Activated naive CD8-positive, alpha-beta T cell treated with anti-CD3 and anti-CD28 coated beads, Interleukin-2, amount 50 U/mL, for 24 hours (primary cell): ENCODE measurements around the gene EHBP1L1.
A peak's percentile ranks its signal among the peaks of the same experiment; 100 is the strongest.

Source experiments
- ATAC-seq: fragments of 150-1000 bp; cut with Tn5 transposase; one replicate; pipeline ENCODE4 v1.10.0; 2021
- DNase-seq: peaks from one replicate; pipeline ENCODE4 v3.0.0; 2021
- H3K27ac Mint-ChIP-seq: one replicate; pipeline ENCODE4 v1.8.0; 2021; ENCODE audit warnings: mild to moderate bottlenecking, mixed read lengths
- H3K27me3 Mint-ChIP-seq: one replicate; pipeline ENCODE4 v1.8.0; 2021; ENCODE audit warnings: mixed read lengths
- H3K36me3 Mint-ChIP-seq: one replicate; pipeline ENCODE4 v1.8.0; 2021; ENCODE audit warnings: low read depth, mixed read lengths
- H3K4me1 Mint-ChIP-seq: one replicate; pipeline ENCODE4 v1.8.0; 2021; ENCODE audit warnings: mixed read lengths
- H3K4me3 Mint-ChIP-seq: one replicate; pipeline ENCODE4 v1.8.0; 2021; ENCODE audit warnings: mild to moderate bottlenecking, moderate library complexity, mixed read lengths
- H3K9me3 Mint-ChIP-seq: one replicate; pipeline ENCODE4 v1.8.0; 2021; ENCODE audit warnings: mixed read lengths

The EHBP1L1 gene

DNA sequence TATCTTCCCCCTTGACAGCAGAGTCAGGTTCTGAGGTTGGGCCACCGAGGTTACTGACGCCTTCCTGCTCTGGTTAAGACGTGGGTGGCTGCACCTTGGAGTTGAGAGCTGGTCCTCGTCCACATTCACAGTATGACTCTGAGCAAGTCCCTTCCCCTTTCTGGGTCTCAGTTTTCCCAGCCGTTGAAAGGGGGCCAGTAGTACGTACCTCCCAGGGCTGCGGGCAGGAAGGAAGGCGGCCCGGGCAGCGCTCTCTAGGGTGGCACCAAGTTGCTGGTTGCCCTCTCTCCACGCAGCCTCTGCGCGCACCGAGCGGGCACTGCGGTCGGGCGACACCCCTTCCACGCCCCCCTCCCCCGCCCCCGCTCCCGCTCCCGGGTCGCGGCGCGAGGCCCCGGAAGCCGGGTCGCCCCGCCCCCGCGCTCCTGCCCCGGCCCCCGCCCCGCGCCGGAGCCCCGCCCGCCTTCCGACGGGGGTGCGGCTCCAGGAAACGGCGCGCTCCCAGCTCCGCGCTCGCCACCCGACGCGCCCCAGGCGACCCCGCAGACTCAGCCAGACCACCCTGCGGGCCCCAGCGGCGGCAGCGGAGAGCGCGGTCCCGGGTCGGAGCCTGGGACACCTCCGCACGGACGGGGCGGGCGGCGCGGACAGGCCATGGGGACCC lies at the start of gene EHBP1L1:
Gene EHBP1L1 (plus strand): TSS at position 486 of the 664 bp plus-strand sequence. CDS start 250 bp downstream, outside the sequence.
- Mint-ChIP-seq H3K36me3 (peaks cover 21% of the 10 kb centered on the region), H3K27ac (peak within 1 kb of the TSS; percentile 91), H3K9me3 (no peaks in the 10 kb centered on the region), H3K4me3 (peak within 1 kb of the TSS; percentile 86), H3K27me3 (no peaks in the 10 kb centered on the region), H3K4me1 (peaks cover 53% of the 10 kb centered on the region)
- DNase-seq (peak; percentile 78), ATAC-seq (peak; percentile 47)

- Mint-ChIP-seq H3K9me3 (no peaks in the 10 kb centered on the region), H3K4me3 (peak overlapping the region; percentile 87), H3K27ac (no peak overlapping the region), H3K36me3 (peaks cover 21% of the 10 kb centered on the region), H3K27me3 (no peaks in the 10 kb centered on the region), H3K4me1 (peaks cover 46% of the 10 kb centered on the region)
- no peak for ATAC-seq
- DNase-seq = no peak
Observed at GRCh38 chr11:65526744-65527143, 49.1 kb upstream of the EHBP1L1 start.

GRCh38 chr11:65528819-65529350 lies 47.0 kb upstream of the EHBP1L1 start:
- no peak for ATAC-seq
- H3K4me1 Mint-ChIP-seq = peaks cover 27% of the 10 kb centered on the region
- peak overlapping the region; percentile 61 for H3K27ac Mint-ChIP-seq
- H3K27me3 Mint-ChIP-seq = no peaks in the 10 kb centered on the region
- H3K36me3 Mint-ChIP-seq = peaks cover 25% of the 10 kb centered on the region
- H3K4me3 Mint-ChIP-seq = no peak overlapping the region
- DNase-seq = no peak
- no peaks in the 10 kb centered on the region for H3K9me3 Mint-ChIP-seq

- Mint-ChIP-seq H3K9me3 (no peaks in the 10 kb centered on the region), H3K4me3 (no peak overlapping the region), H3K27me3 (no peaks in the 10 kb centered on the region), H3K27ac (peak overlapping the region; percentile 9), H3K36me3 (peaks cover 28% of the 10 kb centered on the region), H3K4me1 (peaks cover 19% of the 10 kb centered on the region)
- ATAC-seq (no peak), DNase-seq (no peak)
Observed at GRCh38 chr11:65529475-65530156, 46.2 kb upstream of the EHBP1L1 start.

- no peaks in the 10 kb centered on the region for H3K9me3 Mint-ChIP-seq
- peaks cover 19% of the 10 kb centered on the region for H3K4me1 Mint-ChIP-seq
- ATAC-seq (peak; percentile 68), DNase-seq (no peak)
- H3K4me3 Mint-ChIP-seq = no peak overlapping the region
- H3K27ac Mint-ChIP-seq = peak overlapping the region; percentile 9
- peaks cover 30% of the 10 kb centered on the region for H3K36me3 Mint-ChIP-seq
- no peaks in the 10 kb centered on the region for H3K27me3 Mint-ChIP-seq
Observed at GRCh38 chr11:65530157-65530496, 45.7 kb upstream of the EHBP1L1 start.

GRCh38 chr11:65532388-65533064 lies 43.3 kb upstream of the EHBP1L1 start:
- ATAC-seq (no peak), DNase-seq (no peak)
- no peaks in the 10 kb centered on the region for H3K27me3 Mint-ChIP-seq
- peaks cover 11% of the 10 kb centered on the region for H3K4me1 Mint-ChIP-seq
- no peak overlapping the region for H3K27ac Mint-ChIP-seq
- no peak overlapping the region for H3K4me3 Mint-ChIP-seq
- no peaks in the 10 kb centered on the region for H3K9me3 Mint-ChIP-seq
- H3K36me3 Mint-ChIP-seq = peaks cover 30% of the 10 kb centered on the region

GRCh38 chr11:65535102-65535501 lies 40.8 kb upstream of the EHBP1L1 start:
- no peaks in the 10 kb centered on the region for H3K27me3 Mint-ChIP-seq
- H3K4me1 Mint-ChIP-seq = peaks cover under 1% of the 10 kb centered on the region
- no peaks in the 10 kb centered on the region for H3K9me3 Mint-ChIP-seq
- no peak overlapping the region for H3K27ac Mint-ChIP-seq
- H3K36me3 Mint-ChIP-seq = peaks cover 25% of the 10 kb centered on the region
- DNase-seq (no peak), ATAC-seq (no peak)
- no peak overlapping the region for H3K4me3 Mint-ChIP-seq

GRCh38 chr11:65536412-65537295 lies 39.2 kb upstream of the EHBP1L1 start:
- Mint-ChIP-seq H3K4me3 (no peak overlapping the region), H3K27ac (no peak overlapping the region), H3K9me3 (no peaks in the 10 kb centered on the region), H3K27me3 (no peaks in the 10 kb centered on the region), H3K4me1 (peaks cover 12% of the 10 kb centered on the region), H3K36me3 (peaks cover 13% of the 10 kb centered on the region)
- ATAC-seq (no peak), DNase-seq (no peak)

- no peaks in the 10 kb centered on the region for H3K27me3 Mint-ChIP-seq
- H3K36me3 Mint-ChIP-seq = peaks cover 10% of the 10 kb centered on the region
- ATAC-seq = no peak
- H3K9me3 Mint-ChIP-seq = no peaks in the 10 kb centered on the region
- H3K27ac Mint-ChIP-seq = no peak overlapping the region
- DNase-seq = no peak
- no peak overlapping the region for H3K4me3 Mint-ChIP-seq
- H3K4me1 Mint-ChIP-seq = peaks cover 16% of the 10 kb centered on the region
Observed at GRCh38 chr11:65537296-65537597, 38.6 kb upstream of the EHBP1L1 start.

- H3K27ac Mint-ChIP-seq = no peak overlapping the region
- H3K27me3 Mint-ChIP-seq = no peaks in the 10 kb centered on the region
- DNase-seq (no peak), ATAC-seq (no peak)
- H3K4me3 Mint-ChIP-seq = no peak overlapping the region
- H3K9me3 Mint-ChIP-seq = no peaks in the 10 kb centered on the region
- peaks cover 11% of the 10 kb centered on the region for H3K36me3 Mint-ChIP-seq
- H3K4me1 Mint-ChIP-seq = peaks cover 16% of the 10 kb centered on the region
Observed at GRCh38 chr11:65537620-65538231, 38.1 kb upstream of the EHBP1L1 start.

DNA sequence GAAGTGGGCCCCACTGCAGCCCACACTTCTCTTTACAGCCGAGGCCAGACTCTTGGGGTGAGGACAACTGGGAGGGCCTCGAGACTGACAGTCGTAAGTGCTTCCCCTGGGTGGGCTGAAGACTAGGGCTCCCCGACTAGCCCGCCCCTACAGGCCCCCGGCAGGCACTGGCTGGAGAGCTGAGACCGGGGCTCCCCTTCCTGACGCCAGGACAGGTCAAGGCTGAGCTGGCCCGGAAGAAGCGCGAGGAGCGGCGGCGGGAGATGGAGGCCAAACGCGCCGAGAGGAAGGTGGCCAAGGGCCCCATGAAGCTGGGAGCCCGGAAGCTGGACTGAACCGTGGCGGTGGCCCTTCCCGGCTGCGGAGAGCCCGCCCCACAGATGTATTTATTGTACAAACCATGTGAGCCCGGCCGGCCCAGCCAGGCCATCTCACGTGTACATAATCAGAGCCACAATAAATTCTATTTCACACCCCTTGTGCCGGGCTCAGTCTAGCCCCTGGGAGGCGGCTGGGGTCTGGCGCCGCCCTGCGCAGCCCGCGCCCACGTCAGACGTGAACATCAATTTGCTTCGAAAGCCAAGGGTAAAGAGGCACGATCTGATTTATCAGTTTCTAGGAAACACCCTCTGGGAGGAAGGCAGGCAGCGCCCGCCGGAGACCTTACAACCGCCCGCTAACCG lies 37.5 kb upstream of the EHBP1L1 start:
- Mint-ChIP-seq H3K4me3 (no peak overlapping the region), H3K27ac (no peak overlapping the region), H3K4me1 (peaks cover 16% of the 10 kb centered on the region), H3K27me3 (no peaks in the 10 kb centered on the region), H3K9me3 (no peaks in the 10 kb centered on the region), H3K36me3 (peaks cover 10% of the 10 kb centered on the region)
- ATAC-seq = no peak
- DNase-seq = no peak

- Mint-ChIP-seq H3K4me1 (peaks cover 16% of the 10 kb centered on the region), H3K4me3 (no peak overlapping the region), H3K27ac (no peak overlapping the region), H3K36me3 (peaks cover 10% of the 10 kb centered on the region), H3K9me3 (no peaks in the 10 kb centered on the region), H3K27me3 (no peaks in the 10 kb centered on the region)
- no peak for DNase-seq
- ATAC-seq = no peak
Observed at GRCh38 chr11:65538915-65539743, 36.7 kb upstream of the EHBP1L1 start.

DNA sequence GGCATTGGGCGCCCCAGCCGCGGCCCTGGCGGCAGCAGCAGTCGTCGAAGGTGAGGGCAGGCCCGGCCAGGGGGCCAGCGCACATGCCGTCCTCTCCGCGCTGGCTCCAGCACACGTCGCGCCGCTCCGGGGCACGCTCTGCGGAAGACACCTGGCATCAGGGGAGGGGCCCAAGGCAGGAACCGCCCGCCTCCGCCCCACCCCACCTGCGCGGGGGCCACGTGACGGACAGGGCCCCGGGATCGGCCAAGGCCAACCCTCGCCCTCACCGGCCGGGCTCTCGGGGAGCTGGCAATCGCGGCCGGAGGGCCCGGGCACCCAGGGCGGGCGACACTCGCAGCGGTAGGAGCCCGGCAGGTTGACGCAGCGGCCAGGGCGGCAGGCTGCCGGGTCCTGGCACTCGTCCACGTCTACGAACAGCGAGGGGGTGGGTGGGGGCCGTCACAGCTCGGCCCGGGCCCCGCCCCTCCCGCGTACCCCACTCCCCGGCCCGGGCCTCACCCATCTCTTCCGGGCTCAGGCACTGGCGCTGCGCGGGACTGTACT lies 36.0 kb upstream of the EHBP1L1 start:
- Mint-ChIP-seq H3K27me3 (no peaks in the 10 kb centered on the region), H3K27ac (peak overlapping the region; percentile 74), H3K4me1 (peaks cover 18% of the 10 kb centered on the region), H3K4me3 (peak overlapping the region; percentile 78), H3K9me3 (no peaks in the 10 kb centered on the region), H3K36me3 (peaks cover 5% of the 10 kb centered on the region)
- DNase-seq (no peak), ATAC-seq (peak; percentile 74)
